Stimulated activated naive CD4-positive, alpha-beta T cell (primary cell): Measurements from ENCODE around the gene ASB4.
"Not testable (repeated sequence)": the region's sequence is repeated elsewhere in the genome, so short reads cannot be mapped to it uniquely, and the experiment has no call there.

Experiments
- DNase-seq, 6 experiments: peaks; one replicate each; lab custom pipeline; 2025; lab: John Stamatoyannopoulos, UW

Gene ASB4

DNA sequence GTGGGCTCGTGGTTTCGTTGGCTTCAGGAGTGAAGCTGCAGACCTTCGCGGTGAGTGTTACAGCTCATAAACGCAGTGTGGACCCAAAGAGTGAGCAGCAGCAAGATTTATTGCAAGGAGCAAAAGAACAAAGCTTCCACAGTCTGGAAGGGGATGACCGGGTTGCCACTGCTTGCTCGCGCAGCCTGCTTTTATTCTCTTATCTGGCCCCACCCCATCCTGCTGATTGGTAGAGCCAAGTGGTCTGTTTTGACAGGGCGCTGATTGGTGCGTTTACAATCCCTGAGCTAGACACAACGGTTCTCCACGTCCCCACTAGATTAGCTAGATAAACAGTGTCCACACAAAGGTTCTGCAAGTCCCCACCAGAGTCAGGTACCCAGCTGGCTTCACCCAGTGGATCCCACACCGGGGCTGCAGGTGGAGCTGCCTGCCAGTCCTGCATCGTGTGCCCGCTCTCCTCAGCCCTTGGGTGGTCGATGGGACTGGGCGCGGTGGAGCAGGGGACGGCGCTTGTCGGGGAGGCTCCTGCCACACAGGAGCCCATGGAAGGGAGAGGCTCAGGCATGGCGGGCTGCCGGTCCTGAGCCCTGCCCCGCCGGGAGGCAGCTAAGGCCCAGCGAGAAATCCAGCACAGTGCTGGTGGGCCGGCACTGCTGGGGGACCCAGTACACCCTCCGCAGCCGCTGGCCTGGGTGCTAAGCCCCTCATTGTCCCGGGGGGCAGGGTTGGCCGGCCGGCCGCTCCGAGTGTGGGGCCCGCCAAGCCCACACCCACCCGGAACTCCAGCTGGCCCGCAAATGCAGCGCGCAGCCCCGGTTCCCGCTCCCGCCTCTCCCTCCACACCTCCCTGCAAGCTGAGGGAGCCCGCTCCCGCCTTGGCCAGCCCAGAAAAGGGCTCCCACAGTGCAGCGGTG, 66.5 kb downstream of the ASB4 start:
- DNase-seq: not testable (repeated sequence)

- no peak for DNase-seq
Measured at GRCh38 chr7:95553939-95554338, 68.2 kb downstream of the ASB4 start.

DNA sequence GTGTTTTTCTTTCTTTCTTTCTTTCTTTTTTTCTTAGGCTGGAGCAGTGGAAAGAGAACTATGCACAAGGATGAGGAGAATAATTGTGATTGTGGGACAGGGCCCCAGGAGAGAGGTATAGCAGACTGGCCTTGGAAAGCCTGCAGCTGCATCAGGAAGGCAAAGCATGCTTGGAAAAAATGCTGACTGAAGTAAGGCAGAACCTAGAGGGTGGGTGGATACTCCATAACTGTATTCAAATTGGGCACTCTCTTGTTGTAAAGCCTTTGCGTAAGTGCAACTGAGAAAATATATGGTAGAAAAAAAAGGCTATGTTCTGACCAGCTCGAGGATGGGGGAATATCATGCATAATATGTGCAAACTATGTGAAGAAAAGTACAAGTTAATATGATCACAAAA, 71.0 kb downstream of the ASB4 start:
- no peak for DNase-seq

GRCh38 chr7:95558864-95559263, 73.1 kb downstream of the ASB4 start:
- no peak for DNase-seq

DNA sequence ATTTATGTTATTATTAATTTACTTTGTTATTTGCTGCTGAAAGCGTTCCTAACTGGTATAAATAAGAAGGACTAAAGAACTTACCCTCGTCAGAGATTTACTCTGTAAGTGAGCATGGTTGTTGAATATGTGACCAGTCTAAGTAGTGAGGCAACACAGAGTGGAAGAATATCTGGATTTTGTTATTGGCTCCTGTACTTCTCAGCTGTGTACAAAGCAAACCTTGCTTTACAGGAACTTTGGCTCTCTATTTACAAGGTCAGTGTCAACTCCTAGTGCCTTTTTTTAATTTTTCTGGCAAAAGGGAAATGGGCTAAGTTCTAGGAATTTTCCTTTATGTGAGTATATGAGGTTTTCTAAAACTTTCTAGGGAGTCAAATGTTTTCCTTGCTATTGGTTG, 74.9 kb downstream of the ASB4 start:
- no peak for DNase-seq

GRCh38 chr7:95569720-95570119, 84.0 kb downstream of the ASB4 start:
- DNase-seq: no peak

DNA sequence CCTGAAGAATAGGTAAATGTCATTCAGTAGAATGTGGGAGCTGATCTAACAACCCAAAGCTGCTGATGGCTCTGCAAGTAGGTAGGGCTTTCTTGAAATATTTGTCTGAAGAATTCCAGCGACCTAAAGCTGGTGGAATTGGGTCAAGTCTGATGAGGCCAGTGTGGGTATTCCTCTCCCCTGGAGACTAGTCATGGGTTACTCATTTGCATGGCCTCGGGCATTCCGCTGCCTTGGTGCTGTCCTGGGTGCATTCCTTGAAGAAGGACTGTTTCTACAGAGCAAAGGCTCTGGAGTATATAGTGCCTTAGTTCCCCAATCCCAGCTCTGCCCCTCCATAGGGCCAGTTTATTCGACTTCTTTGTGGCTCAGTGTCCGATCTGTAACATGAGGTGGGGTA, 91.4 kb downstream of the ASB4 start:
- DNase-seq: no peak

DNA sequence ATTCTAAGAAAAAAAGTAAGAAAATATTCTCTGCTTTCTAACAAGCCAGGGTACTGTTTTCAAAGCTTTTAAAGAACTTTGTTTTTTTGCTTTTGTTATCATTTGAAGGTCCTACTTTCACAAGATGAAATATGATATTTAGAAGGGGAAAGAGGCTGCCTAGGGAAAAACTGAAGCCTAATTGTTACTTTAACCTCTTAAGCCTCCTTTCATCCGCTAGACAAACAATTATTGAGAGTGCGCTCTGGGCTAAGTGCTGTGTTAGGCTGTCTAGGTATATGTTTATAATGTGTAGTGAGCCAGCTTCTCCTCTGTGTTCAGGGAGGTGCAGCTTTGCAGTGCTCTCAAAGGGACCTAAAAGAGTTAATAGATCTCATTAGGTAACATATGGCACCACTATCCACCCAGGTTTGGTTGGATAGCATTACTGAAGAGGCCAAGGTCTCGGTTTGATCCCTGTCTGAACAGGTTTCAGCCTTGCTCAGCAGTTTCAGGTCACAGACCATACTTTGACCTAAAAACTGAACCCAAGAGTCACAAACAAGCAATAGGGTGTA, 92.6 kb downstream of the ASB4 start:
- DNase-seq: no peak

GRCh38 chr7:95579318-95579717, 93.6 kb downstream of the ASB4 start:
- no peak for DNase-seq

DNA sequence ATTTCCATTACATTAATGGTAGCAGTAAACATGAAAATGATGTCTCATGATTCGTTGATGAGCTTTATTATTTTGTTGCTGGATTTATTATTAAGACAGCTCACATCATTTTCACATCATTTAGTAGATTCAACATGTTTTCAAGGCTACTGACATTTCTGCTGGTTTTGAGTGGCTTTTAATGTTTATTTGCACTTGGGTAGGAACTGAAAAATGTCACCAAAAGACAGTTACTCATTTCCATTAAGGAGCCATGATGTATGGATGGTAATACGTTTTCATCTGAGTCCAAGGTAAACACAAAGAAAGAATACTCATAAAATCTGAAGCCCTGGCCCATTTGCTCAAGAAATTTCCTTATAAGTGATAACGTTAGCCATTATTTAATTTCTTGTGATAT, 95.7 kb downstream of the ASB4 start:
- DNase-seq: no peak

DNA sequence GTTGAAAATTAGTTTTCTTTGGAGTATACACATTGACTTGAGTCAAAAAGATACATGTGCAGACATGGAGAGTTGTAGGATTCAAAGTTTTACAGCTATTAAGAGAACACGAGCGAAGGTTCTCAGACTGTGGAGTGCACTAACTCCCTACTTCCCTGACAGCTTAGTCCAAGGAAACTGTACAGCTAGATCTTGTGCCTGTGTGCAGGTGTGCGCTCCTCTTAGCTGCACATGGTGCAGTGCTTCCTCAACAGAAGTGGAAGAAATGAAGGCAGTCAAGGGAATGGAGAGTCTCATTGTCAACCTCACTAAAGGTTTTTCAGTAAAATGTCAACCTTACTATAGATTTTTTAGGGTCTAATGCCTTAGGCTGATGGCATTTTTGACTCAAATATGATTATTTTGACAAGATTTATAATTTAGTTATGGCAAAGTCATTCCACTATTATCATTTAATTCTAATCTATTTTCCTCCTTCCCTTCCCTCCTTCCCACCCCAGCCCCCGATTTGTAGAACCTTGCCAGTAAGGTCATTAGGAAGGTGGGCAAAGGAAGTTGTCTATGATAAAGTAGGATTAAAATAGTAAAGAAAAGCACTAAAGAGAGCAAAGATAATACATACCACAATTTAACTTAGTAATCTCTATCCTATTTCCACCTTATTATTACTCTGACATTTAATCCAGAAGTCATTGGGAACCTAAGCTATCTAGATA, 97.0 kb downstream of the ASB4 start:
- no peak for DNase-seq

GRCh38 chr7:95583834-95584621, 98.3 kb downstream of the ASB4 start:
- no peak for DNase-seq

- no peak for DNase-seq
Measured at GRCh38 chr7:95584769-95585425, 99.2 kb downstream of the ASB4 start.

DNA sequence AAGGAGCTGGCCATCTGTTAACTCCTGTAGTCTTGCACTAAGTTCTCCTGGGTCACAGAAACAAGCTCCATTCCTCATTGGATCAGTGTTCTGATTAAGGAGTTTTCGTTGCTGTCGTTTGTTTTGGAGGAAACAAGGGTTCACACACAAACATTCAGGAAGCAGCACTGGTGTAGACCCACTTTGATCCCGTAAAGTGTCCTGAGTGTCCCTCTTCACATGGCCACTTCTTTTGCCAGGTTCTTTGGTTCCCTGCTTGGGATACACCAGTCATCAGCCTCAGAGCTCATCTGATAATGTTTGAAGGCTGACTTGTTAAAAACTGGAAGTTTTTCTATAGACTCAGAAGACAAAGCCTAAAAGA, 99.7 kb downstream of the ASB4 start:
- no peak for DNase-seq

- no peak for DNase-seq
Measured at GRCh38 chr7:95586951-95587301, 101.2 kb downstream of the ASB4 start.

DNA sequence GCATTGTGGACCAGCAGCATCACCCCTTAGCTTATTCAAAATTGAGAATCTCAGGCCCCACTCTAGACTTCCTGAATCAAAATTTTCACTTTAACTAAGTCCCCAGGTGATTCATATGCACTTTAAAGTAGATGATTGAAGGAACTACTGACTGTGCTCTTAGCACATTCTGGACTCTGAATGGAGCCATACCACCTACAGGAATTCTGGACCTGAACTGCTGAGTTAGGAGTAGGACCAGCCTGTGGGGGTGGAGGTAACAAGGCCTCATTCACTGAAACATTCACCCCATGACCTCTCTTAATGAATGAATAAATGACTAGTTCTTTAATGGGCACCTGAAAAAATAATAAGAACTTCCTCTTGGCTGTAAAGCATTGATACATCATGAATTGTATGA, 103.3 kb downstream of the ASB4 start:
- no peak for DNase-seq

GRCh38 chr7:95589766-95590165, 104.0 kb downstream of the ASB4 start:
- no peak for DNase-seq
